Type B pancreatic cell (in vitro differentiated cells): ENCODE data around the gene LRP6. TPM values are rescaled to one million over a fixed set of nuclear protein-coding genes. Genes with fewer than 3 reads are reported as not detected.
A peak's percentile ranks its signal among the peaks of the same experiment; 100 is the strongest.

ENCODE experiments used
- DNase-seq: peaks from one replicate; pipeline ENCODE4 v3.0.0; 2021; ENCODE audit warnings: mixed read lengths; ENCODE audit not compliant: unreplicated experiment; ENCODE audit errors: extremely low spot score
- H3K27ac Mint-ChIP-seq: 2 replicates; pipeline ENCODE4 v1.8.0; 2021; ENCODE audit warnings: mild to moderate bottlenecking, mixed read lengths
- H3K27me3 Mint-ChIP-seq: 2 replicates; pipeline ENCODE4 v1.8.0; 2021; ENCODE audit warnings: mixed read lengths
- H3K36me3 Mint-ChIP-seq: 2 replicates; pipeline ENCODE4 v1.8.0; 2021; ENCODE audit warnings: mixed read lengths
- H3K4me1 Mint-ChIP-seq: one replicate; pipeline ENCODE4 v1.8.0; 2021; ENCODE audit warnings: mixed read lengths; ENCODE audit not compliant: unreplicated experiment
- H3K4me3 Mint-ChIP-seq: 2 replicates; pipeline ENCODE4 v1.8.0; 2021; ENCODE audit warnings: mild to moderate bottlenecking, mixed read lengths
- H3K9me3 Mint-ChIP-seq: 2 replicates; pipeline ENCODE4 v1.8.0; 2021; ENCODE audit warnings: mixed read lengths
- CTCF ChIP-seq: fragments of 200-600 bp; sonication (generic); conservative IDR thresholded peaks from 2 replicates; pipeline ENCODE4 v1.5.0; 2021; ENCODE audit warnings: antibody characterized with exemption, mild to moderate bottlenecking
- total RNA-seq: library from RNA; stranded (reverse); gene quantifications from 2 replicates; pipeline ENCODE4 v1.2.1, GENCODE V29; 2021; ENCODE audit warnings: low replicate concordance

Gene LRP6
- total RNA-seq, 1 donor from 2014 or later, result 57.7 TPM

GRCh38 chr12:12206776-12207388 is 60.0 kb downstream of the LRP6 start:
- TF ChIP-seq CTCF, result no peak
- no peaks in the 10 kb centered on the region for H3K27me3 Mint-ChIP-seq
- no peak for DNase-seq
- H3K4me3 Mint-ChIP-seq, result no peak overlapping the region
- no peaks in the 10 kb centered on the region for H3K9me3 Mint-ChIP-seq
- H3K36me3 Mint-ChIP-seq, result peaks cover 34% of the 10 kb centered on the region
- H3K4me1 Mint-ChIP-seq, result no peaks in the 10 kb centered on the region
- H3K27ac Mint-ChIP-seq, result no peak overlapping the region

- Mint-ChIP-seq H3K4me1 (no peaks in the 10 kb centered on the region), H3K27me3 (no peaks in the 10 kb centered on the region), H3K27ac (no peak overlapping the region), H3K4me3 (no peak overlapping the region), H3K9me3 (no peaks in the 10 kb centered on the region), H3K36me3 (peaks cover 59% of the 10 kb centered on the region)
- DNase-seq, result no peak
- peak; percentile 40 for TF ChIP-seq CTCF
Observed at GRCh38 chr12:12202747-12203146, 64.1 kb downstream of the LRP6 start.

- no peak for DNase-seq
- Mint-ChIP-seq H3K4me1 (no peaks in the 10 kb centered on the region), H3K4me3 (no peak overlapping the region), H3K9me3 (no peaks in the 10 kb centered on the region), H3K27ac (no peak overlapping the region), H3K36me3 (peaks cover 65% of the 10 kb centered on the region), H3K27me3 (no peaks in the 10 kb centered on the region)
- no peak for TF ChIP-seq CTCF
Observed at GRCh38 chr12:12202105-12202504, 64.7 kb downstream of the LRP6 start.

- no peak overlapping the region for H3K4me3 Mint-ChIP-seq
- no peaks in the 10 kb centered on the region for H3K27me3 Mint-ChIP-seq
- H3K9me3 Mint-ChIP-seq, result peaks cover 4% of the 10 kb centered on the region
- H3K4me1 Mint-ChIP-seq, result no peaks in the 10 kb centered on the region
- no peak overlapping the region for H3K27ac Mint-ChIP-seq
- DNase-seq, result no peak
- no peak for TF ChIP-seq CTCF
- peaks cover 72% of the 10 kb centered on the region for H3K36me3 Mint-ChIP-seq
Observed at GRCh38 chr12:12201274-12201758, 65.5 kb downstream of the LRP6 start.

GRCh38 chr12:12200363-12200762 is 66.5 kb downstream of the LRP6 start:
- Mint-ChIP-seq H3K4me3 (no peak overlapping the region), H3K27ac (no peak overlapping the region), H3K36me3 (peaks cover 76% of the 10 kb centered on the region)

More at GRCh38 chr12:12200363-12200762, 66.5 kb downstream of the LRP6 start:
- no peak for DNase-seq
- no peak for TF ChIP-seq CTCF
- Mint-ChIP-seq H3K9me3 (peaks cover 8% of the 10 kb centered on the region), H3K4me1 (no peaks in the 10 kb centered on the region), H3K27me3 (no peaks in the 10 kb centered on the region)
